Stomach (tissue), 9 donors: ENCODE measurements around the gene SYNC. TPM values are rescaled to one million over a fixed set of nuclear protein-coding genes. Genes with fewer than 3 reads are reported as not detected.

Experiments
- DNase-seq, 2 donors: peaks; one replicate each; pipeline versions ENCODE4 v3.0.0 to v3.0.0-alpha.2; 2013 to 2019
- H3K27ac ChIP-seq, 5 donors: fragments of 200-600 bp in 4 of 5; sonication (generic) in 4 of 5; one replicate each; pipeline ENCODE4 v1.5.1; 2013 to 2019; ENCODE audit warnings: mild to moderate bottlenecking in 1 of 5, moderate library complexity in 1 of 5
- H3K27me3 ChIP-seq, 3 donors: fragments of 200-600 bp; sonication (generic); one replicate each; pipeline ENCODE4 v1.5.1; 2017 to 2019; ENCODE audit warnings: mixed run types in 1 of 3
- H3K36me3 ChIP-seq, 4 donors: fragments of 200-600 bp; sonication (generic); 1 replicate in 3 of 4; 2 replicates in 1 of 4; pipeline ENCODE4 v1.5.1; 2016 to 2019
- H3K4me1 ChIP-seq, 4 donors: fragments of 200-600 bp; sonication (generic); one replicate each; pipeline ENCODE4 v1.5.1; 2016 to 2019
- H3K4me3 ChIP-seq, 4 donors: fragments of 200-600 bp; sonication (generic) in 3 of 4; one replicate each; pipeline ENCODE4 v1.5.1; 2016 to 2019; ENCODE audit warnings: mild to moderate bottlenecking in 1 of 4
- H3K9me3 ChIP-seq, 4 donors: fragments of 200-600 bp; sonication (generic); one replicate each; pipeline ENCODE4 v1.5.1; 2016 to 2019
- EP300 ChIP-seq: sonication (generic); formaldehyde crosslinking; IDR thresholded peaks from one replicate; pipeline ENCODE4 v1.6.1; 2017; ENCODE audit warnings: antibody characterized with exemption
- POLR2A ChIP-seq, 4 donors: fragments of 450-650 bp; IDR thresholded peaks; one replicate each; pipeline ENCODE4 v1.6.1; 2016; ENCODE audit warnings: antibody characterized with exemption in 4 of 4, control low read depth in 2 of 4, mild to moderate bottlenecking in 1 of 4, moderate library complexity in 1 of 4
- POLR2AphosphoS5 ChIP-seq, 3 donors: sonication (generic); formaldehyde crosslinking; IDR thresholded peaks; one replicate each; pipeline ENCODE4 v1.6.1; 2016; ENCODE audit warnings: antibody characterized with exemption in 3 of 3
- WGBS, 5 donors: extraction: QIAGEN DNeasy Blood & Tissue Kit in 3 of 5; methylation state at CpG; one replicate each; pipeline versions ENCODE4 v1.1.5 to v1.1.7; 2013 to 2018; 5-methylcytosine and 5-hydroxymethylcytosine counted together
- intact Hi-C: fragments of 100-400 bp; cut with DNase I; formaldehyde crosslinking; loops from one replicate; pipeline ENCODE4 v1.15.1; 2023; ENCODE audit warnings: low total_unique reads
- polyA plus RNA-seq, 3 donors: library from polyadenylated mRNA; stranded (reverse); fragments of 200-250 nt; gene quantifications; one replicate each; pipeline ENCODE4 v1.2.3, GENCODE V29; 2013
- total RNA-seq, 5 donors: library from RNA; depleted of rRNA; stranded (reverse); fragments of >200 nt; gene quantifications; one replicate each; pipeline versions ENCODE4 v1.1.0 to v1.2.3, GENCODE V29; 2014 to 2016
- TF ChIP-seq, protein P1 (sequence below), 7 experiments: fragments of 450-650 bp in 4 of 7; fragments of 200-600 bp in 3 of 7; sonication (generic) in 3 of 7; IDR thresholded peaks; one replicate each; pipeline ENCODE4 v1.5.1; 2016 to 2019; ENCODE audit warnings: antibody characterized with exemption in 7 of 7, control low read depth in 2 of 7, mild to moderate bottlenecking in 1 of 7
- donor health status: healthy with polysubstance abuse.
- donor health status: Bipolar disorder and iron deficiency.
- donor health status: healthy.

The SYNC gene
- total and polyA plus RNA-seq, 8 donors = 5.5 to 38.5 (median 14.0) TPM

GRCh38 chr1:32706491-32706890, 3.9 kb upstream of the SYNC start:
- DNase-seq = peak; percentile 49 to 72
- Histone ChIP-seq H3K9me3 (no peaks in the 10 kb centered on the region), H3K4me1 (peaks cover 24 to 50% (median 31%) of the 10 kb centered on the region in 4 donors), H3K27me3 (peaks cover 0 to 13% (median 3%) of the 10 kb centered on the region in 3 donors), H3K4me3 (no peak overlapping the region), H3K36me3 (no peaks in the 10 kb centered on the region), H3K27ac (peak overlapping the region in 3 of 5 donors; percentile 53 to 93 (median 87))
- WGBS, 5 donors = 0 to 33% (median 19%) methylated on average over 1 of the region's 1 CpG
- intact Hi-C loops = no loop called here
- no peak for TF ChIP-seq POLR2AphosphoS5 (IDR thresholded peaks at IDR 0.05)
- no peak for TF ChIP-seq POLR2A (IDR thresholded peaks at IDR 0.05)
- no peak for TF ChIP-seq EP300
- TF ChIP-seq, protein P1, sequence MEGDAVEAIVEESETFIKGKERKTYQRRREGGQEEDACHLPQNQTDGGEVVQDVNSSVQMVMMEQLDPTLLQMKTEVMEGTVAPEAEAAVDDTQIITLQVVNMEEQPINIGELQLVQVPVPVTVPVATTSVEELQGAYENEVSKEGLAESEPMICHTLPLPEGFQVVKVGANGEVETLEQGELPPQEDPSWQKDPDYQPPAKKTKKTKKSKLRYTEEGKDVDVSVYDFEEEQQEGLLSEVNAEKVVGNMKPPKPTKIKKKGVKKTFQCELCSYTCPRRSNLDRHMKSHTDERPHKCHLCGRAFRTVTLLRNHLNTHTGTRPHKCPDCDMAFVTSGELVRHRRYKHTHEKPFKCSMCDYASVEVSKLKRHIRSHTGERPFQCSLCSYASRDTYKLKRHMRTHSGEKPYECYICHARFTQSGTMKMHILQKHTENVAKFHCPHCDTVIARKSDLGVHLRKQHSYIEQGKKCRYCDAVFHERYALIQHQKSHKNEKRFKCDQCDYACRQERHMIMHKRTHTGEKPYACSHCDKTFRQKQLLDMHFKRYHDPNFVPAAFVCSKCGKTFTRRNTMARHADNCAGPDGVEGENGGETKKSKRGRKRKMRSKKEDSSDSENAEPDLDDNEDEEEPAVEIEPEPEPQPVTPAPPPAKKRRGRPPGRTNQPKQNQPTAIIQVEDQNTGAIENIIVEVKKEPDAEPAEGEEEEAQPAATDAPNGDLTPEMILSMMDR (IDR thresholded peaks at IDR 0.05) = no peak

DNA sequence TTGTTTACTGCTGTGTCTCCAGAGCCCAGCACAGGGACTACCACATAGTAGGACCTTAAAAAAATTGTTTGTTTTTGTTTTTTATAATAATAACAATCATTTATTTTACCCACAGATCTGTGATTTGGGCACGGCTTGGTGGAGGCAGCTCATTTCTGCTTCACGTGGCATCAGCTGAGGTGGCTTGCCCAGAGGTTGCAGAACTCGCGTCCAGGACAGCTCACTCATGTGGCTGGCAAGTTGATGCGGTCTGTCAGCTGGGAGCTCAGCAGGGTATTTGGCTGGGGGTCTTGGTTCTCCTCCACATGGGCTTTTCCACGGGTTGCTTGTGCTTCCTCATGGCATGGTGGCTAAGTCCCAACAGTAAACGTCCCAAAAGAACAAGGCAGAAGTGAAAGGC, 2.9 kb upstream of the SYNC start:
- no peak for DNase-seq
- no peaks in the 10 kb centered on the region for H3K36me3 ChIP-seq
- TF ChIP-seq, protein P1 (IDR thresholded peaks at IDR 0.05) = no peak
- no peak for TF ChIP-seq POLR2A (IDR thresholded peaks at IDR 0.05)
- TF ChIP-seq POLR2AphosphoS5 (IDR thresholded peaks at IDR 0.05) = no peak
- TF ChIP-seq EP300 = no peak
- H3K4me3 ChIP-seq = no peak overlapping the region
- intact Hi-C loops = no loop called here
- 85 to 93% (median 88%) methylated on average over 7 of the region's 7 CpGs for WGBS, 5 donors
- H3K27me3 ChIP-seq = peaks cover 0 to 13% (median 3%) of the 10 kb centered on the region in 3 donors
- peaks cover 24 to 58% (median 36%) of the 10 kb centered on the region in 4 donors for H3K4me1 ChIP-seq
- peak overlapping the region in 3 of 5 donors; percentile 53 to 93 (median 87) for H3K27ac ChIP-seq
- H3K9me3 ChIP-seq = no peaks in the 10 kb centered on the region

GRCh38 chr1:32703479-32704291, 1.1 kb upstream of the SYNC start:
- peaks cover 24 to 58% (median 36%) of the 10 kb centered on the region in 4 donors for H3K4me1 ChIP-seq
- DNase-seq = peak in 1 of 2 donors; percentile 83
- 55 to 64% (median 58%) methylated on average over 18 of the region's 18 CpGs for WGBS, 5 donors
- H3K27ac ChIP-seq = peak overlapping the region; percentile 13 to 93 (median 87)
- peaks cover 0 to 13% (median 3%) of the 10 kb centered on the region in 3 donors for H3K27me3 ChIP-seq
- H3K36me3 ChIP-seq = no peaks in the 10 kb centered on the region
- H3K9me3 ChIP-seq = no peaks in the 10 kb centered on the region
- peak overlapping the region; percentile 59 to 74 (median 68) for H3K4me3 ChIP-seq
- TF ChIP-seq, protein P1 (IDR thresholded peaks at IDR 0.05) = no peak
- no peak for TF ChIP-seq EP300
- no peak for TF ChIP-seq POLR2A (IDR thresholded peaks at IDR 0.05)
- peak in 2 of 3 donors; percentile 32 to 46 for TF ChIP-seq POLR2AphosphoS5 (IDR thresholded peaks at IDR 0.05)
- intact Hi-C loops = no loop called here

- Histone ChIP-seq H3K9me3 (no peaks in the 10 kb centered on the region), H3K4me1 (peaks cover 24 to 55% (median 34%) of the 10 kb centered on the region in 4 donors), H3K27me3 (peaks cover 0 to 13% (median 3%) of the 10 kb centered on the region in 3 donors), H3K27ac (peak overlapping the region; percentile 33 to 93 (median 87)), H3K4me3 (peak overlapping the region; percentile 59 to 74 (median 68)), H3K36me3 (peaks cover 0 to 4% (median 0%) of the 10 kb centered on the region in 4 donors)
- intact Hi-C loops = no loop called here
- TF ChIP-seq POLR2A (IDR thresholded peaks at IDR 0.05) (no peak), POLR2AphosphoS5 (IDR thresholded peaks at IDR 0.05) (no peak), EP300 (no peak)
- TF ChIP-seq, protein P1 (IDR thresholded peaks at IDR 0.05) = no peak
- 10 to 14% (median 11%) methylated on average over 18 to 27 of the region's 27 CpGs for WGBS, 5 donors
- peak in 1 of 2 donors; percentile 60 for DNase-seq
Measured at GRCh38 chr1:32701951-32702598, 495 bp downstream of the SYNC start.
